Rectal smooth muscle tissue (tissue), 1 donor: Measurements from ENCODE around the gene FAM110A.

Source experiments
- H3K27ac ChIP-seq: one replicate; pipeline ENCODE4 v1.7.0; 2013; ENCODE audit warnings: low read depth, low read length, inconsistent platforms
- H3K27me3 ChIP-seq: one replicate; pipeline ENCODE4 v1.7.0; 2013; ENCODE audit warnings: low read length; ENCODE audit not compliant: control insufficient read depth, insufficient read depth
- H3K36me3 ChIP-seq: one replicate; pipeline ENCODE4 v1.7.0; 2013; ENCODE audit warnings: low read length; ENCODE audit not compliant: control insufficient read depth, insufficient read depth
- H3K4me1 ChIP-seq: one replicate; pipeline ENCODE4 v1.7.0; 2013; ENCODE audit warnings: low read length; ENCODE audit not compliant: control insufficient read depth, insufficient read depth
- H3K4me3 ChIP-seq: one replicate; pipeline ENCODE4 v1.7.0; 2013; ENCODE audit warnings: low read length
- H3K9ac ChIP-seq: one replicate; pipeline ENCODE4 v1.7.0; 2013; ENCODE audit warnings: low read length

FAM110A gene

DNA sequence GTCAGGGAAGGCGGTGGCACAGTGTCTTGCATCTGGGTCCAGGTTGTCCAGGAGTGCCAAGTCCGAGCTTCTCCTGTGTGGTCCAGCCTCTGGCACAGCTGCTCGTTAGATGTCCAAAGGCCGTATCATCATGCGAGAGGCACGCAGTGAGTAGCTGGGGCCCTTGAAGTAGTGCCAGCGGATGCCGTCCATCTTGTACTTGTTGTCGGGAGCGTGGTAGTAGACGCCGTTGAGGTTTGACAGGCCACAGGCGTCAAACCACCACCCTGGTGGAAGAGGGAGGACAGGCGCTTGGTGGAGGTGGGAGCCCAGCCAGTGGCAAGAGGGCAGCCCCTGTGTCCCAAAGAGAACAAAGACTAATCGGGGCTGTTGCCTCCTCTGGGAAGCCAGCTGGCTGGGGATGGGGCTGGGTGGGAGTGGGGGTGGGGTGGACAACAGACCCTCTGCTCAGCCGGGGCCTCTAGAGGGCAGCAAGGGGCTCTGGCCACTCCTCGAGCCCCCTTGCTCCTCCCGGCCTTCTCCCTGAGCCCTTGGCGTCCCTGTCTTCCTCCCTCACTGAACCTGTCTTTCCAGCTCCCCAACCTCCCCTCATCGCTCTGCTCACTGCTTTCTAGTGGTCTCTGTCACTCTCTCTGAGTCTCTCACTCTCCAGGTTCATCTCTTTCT is 39.5 kb downstream of the FAM110A start:
- Histone ChIP-seq H3K27ac (no peak overlapping the region), H3K36me3 (no peaks in the 10 kb centered on the region), H3K9ac (no peak overlapping the region), H3K4me3 (no peak overlapping the region), H3K27me3 (no peaks in the 10 kb centered on the region), H3K4me1 (no peaks in the 10 kb centered on the region)

DNA sequence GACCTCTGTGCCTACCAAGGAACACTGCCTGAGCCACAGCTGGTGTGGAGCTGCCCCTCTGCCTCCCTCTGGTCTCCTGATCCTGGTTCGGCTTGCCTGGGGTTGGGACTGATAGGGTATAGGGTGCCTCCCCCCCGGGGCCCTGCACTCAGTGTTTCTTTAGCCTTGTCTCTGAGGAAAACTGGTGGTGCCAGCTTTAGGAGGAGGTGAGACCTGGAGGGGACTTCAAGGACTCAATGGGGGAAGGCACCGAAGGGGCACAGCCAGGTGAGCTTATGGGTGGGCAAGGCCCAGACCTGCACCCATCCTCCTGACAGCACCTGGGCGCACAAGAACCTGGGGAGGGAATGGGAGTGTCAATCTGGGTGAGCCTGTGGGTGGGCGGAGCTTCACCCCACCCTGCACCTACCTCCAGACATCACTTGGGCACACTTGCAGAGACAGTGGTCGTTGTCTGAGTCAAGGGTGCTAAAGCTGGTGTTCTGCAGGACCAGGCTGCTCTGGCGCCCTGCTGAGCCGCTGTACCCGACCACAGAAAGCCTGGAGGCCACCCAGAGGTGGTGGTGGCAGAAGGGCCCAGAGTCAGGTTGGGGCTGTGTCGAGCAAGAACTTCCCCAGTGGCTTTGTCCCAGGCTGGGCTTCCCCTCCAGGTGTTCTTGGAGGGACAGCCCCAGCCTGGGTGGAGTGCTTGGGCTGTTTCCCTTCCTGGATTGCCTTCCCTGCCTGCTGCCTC is 40.5 kb downstream of the FAM110A start:
- H3K4me3 ChIP-seq, result no peak overlapping the region
- no peaks in the 10 kb centered on the region for H3K36me3 ChIP-seq
- H3K27me3 ChIP-seq, result no peaks in the 10 kb centered on the region
- H3K9ac ChIP-seq, result no peak overlapping the region
- H3K4me1 ChIP-seq, result no peaks in the 10 kb centered on the region
- H3K27ac ChIP-seq, result no peak overlapping the region

DNA sequence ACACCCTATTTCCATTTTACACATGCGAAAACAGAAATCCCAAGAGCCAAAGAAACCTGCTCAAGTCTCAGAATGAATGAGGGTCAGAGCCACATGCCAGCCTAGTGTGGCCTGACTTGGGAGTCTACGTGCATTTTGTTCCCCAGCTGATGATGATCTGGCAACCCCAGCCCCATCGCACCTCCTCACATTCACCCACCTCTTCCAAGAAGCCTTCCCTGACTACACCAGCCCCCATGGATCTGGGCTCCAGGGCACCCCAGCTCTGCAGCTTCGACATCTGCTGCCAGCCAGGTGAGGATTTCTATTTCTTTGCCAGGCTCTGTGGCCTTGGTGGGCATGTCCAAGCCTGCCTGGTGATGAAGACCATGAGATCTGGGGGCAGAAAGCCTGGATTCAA is 41.6 kb downstream of the FAM110A start:
- Histone ChIP-seq H3K36me3 (no peaks in the 10 kb centered on the region), H3K4me3 (no peak overlapping the region)

GRCh38 chr20:877814-878213 is 44.3 kb downstream of the FAM110A start:
- no peaks in the 10 kb centered on the region for H3K36me3 ChIP-seq
- H3K9ac ChIP-seq, result no peak overlapping the region
- H3K27ac ChIP-seq, result no peak overlapping the region
- H3K4me1 ChIP-seq, result no peaks in the 10 kb centered on the region
- no peaks in the 10 kb centered on the region for H3K27me3 ChIP-seq
- H3K4me3 ChIP-seq, result no peak overlapping the region

More for the DNA sequence above, 41.6 kb downstream of the FAM110A start:
- Histone ChIP-seq H3K4me1 (no peaks in the 10 kb centered on the region), H3K27me3 (no peaks in the 10 kb centered on the region), H3K9ac (no peak overlapping the region), H3K27ac (no peak overlapping the region)

GRCh38 chr20:878511-879307 is 45.2 kb downstream of the FAM110A start:
- H3K9ac ChIP-seq, result no peak overlapping the region
- H3K27ac ChIP-seq, result no peak overlapping the region
- no peak overlapping the region for H3K4me3 ChIP-seq
- H3K36me3 ChIP-seq, result no peaks in the 10 kb centered on the region
- no peaks in the 10 kb centered on the region for H3K27me3 ChIP-seq
- no peaks in the 10 kb centered on the region for H3K4me1 ChIP-seq

GRCh38 chr20:879626-880025 is 46.1 kb downstream of the FAM110A start:
- no peaks in the 10 kb centered on the region for H3K4me1 ChIP-seq
- no peak overlapping the region for H3K27ac ChIP-seq
- H3K4me3 ChIP-seq, result no peak overlapping the region
- no peaks in the 10 kb centered on the region for H3K36me3 ChIP-seq
- H3K27me3 ChIP-seq, result peaks cover 2% of the 10 kb centered on the region
- no peak overlapping the region for H3K9ac ChIP-seq

- Histone ChIP-seq H3K4me1 (no peaks in the 10 kb centered on the region), H3K27me3 (peaks cover 5% of the 10 kb centered on the region), H3K4me3 (no peak overlapping the region), H3K9ac (no peak overlapping the region), H3K36me3 (no peaks in the 10 kb centered on the region), H3K27ac (no peak overlapping the region)
Observed at GRCh38 chr20:881051-881782, 47.7 kb downstream of the FAM110A start.

DNA sequence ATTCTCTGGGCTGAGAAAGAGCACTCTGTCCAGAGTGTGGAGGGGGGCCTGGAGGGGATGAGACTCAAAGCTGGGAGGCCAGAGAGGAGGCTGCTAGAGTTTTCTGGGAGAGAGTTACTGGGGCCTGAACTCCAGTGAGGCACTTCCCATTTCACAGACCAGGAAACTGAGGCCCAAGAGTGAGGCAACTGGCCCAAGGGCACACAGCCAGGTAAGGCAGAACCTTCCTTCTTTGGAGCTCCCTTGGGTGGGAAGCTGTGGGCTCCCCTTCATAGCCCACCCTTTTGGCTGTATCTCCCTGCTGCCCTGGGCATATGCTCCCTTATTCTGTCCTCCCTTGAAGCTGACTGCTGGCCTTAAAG is 48.2 kb downstream of the FAM110A start:
- H3K27ac ChIP-seq, result no peak overlapping the region
- no peaks in the 10 kb centered on the region for H3K36me3 ChIP-seq

GRCh38 chr20:884983-885952 is 51.8 kb downstream of the FAM110A start:
- Histone ChIP-seq H3K27me3 (peaks cover 5% of the 10 kb centered on the region), H3K4me1 (no peaks in the 10 kb centered on the region), H3K4me3 (no peak overlapping the region), H3K36me3 (no peaks in the 10 kb centered on the region), H3K9ac (no peak overlapping the region), H3K27ac (no peak overlapping the region)

More for the DNA sequence above, 48.2 kb downstream of the FAM110A start:
- Histone ChIP-seq H3K4me3 (no peak overlapping the region), H3K4me1 (no peaks in the 10 kb centered on the region), H3K9ac (no peak overlapping the region), H3K27me3 (peaks cover 5% of the 10 kb centered on the region)

- no peaks in the 10 kb centered on the region for H3K4me1 ChIP-seq
- H3K9ac ChIP-seq, result no peak overlapping the region
- peaks cover 5% of the 10 kb centered on the region for H3K27me3 ChIP-seq
- H3K27ac ChIP-seq, result no peak overlapping the region
- no peak overlapping the region for H3K4me3 ChIP-seq
- H3K36me3 ChIP-seq, result no peaks in the 10 kb centered on the region
Observed at GRCh38 chr20:887137-887536, 53.6 kb downstream of the FAM110A start.

DNA sequence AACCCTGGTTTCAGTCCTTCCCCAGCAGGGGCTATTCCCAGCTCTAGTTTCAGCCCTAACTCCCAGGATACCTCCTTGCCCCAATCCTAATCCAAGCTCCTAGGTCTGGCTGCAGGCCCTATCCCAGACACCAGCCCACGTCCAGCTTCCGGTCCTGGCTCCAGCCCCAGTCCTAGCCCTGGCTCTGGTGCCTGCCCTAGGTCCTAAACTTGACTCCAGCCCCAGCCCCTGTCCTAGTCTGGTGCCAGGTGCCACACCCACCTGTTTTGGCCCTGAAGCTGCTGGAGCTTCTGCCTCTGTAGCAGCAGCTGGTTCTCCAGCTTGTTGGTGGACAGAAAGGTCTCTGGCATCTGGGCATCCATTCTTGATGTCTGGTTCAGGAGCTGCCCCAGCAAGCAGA is 54.5 kb downstream of the FAM110A start:
- H3K27ac ChIP-seq, result no peak overlapping the region
- peaks cover 5% of the 10 kb centered on the region for H3K27me3 ChIP-seq
- no peak overlapping the region for H3K4me3 ChIP-seq
- no peaks in the 10 kb centered on the region for H3K4me1 ChIP-seq
- H3K9ac ChIP-seq, result no peak overlapping the region
- H3K36me3 ChIP-seq, result no peaks in the 10 kb centered on the region
